ENCODE results near the gene EDEM3. TPM values are rescaled to one million over a fixed set of nuclear protein-coding genes. Genes with fewer than 3 reads are reported as not detected.

Gene EDEM3
- polyA plus RNA-seq, 3 donors, result 15.5 to 21.9 (median 18.0) TPM

- Histone ChIP-seq H2AFZ (ENCODE audit: insufficient read depth, low read depth, low read length, poor library complexity, severe bottlenecking) (peak overlapping the region; percentile 39), H3K9ac (ENCODE audit: insufficient read depth, low read length, poor library complexity, severe bottlenecking) (no peak overlapping the region), H3K27ac (ENCODE audit: low read depth in 1 of 2, low read length in 2 of 2) (peak overlapping the region in 1 of 2 donors; percentile 25), H3K9me3 (replicated peaks in 1 of 2; ENCODE audit: control insufficient read depth in 1 of 2, insufficient read depth in 1 of 2, low read length in 2 of 2) (no peaks in the 10 kb centered on the region), H4K20me1 (ENCODE audit: insufficient read depth, low read length) (no peaks in the 10 kb centered on the region), H3K4me3 (replicated peaks in 1 of 3; ENCODE audit: low read depth in 2 of 3, low read length in 3 of 3) (peak overlapping the region in 1 of 3 experiments; percentile 16), H3K4me2 (replicated peaks; ENCODE audit: extremely low read depth, low read length, poor library complexity, severe bottlenecking) (peak overlapping the region; percentile 44), H3K4me1 (ENCODE audit: control insufficient read depth in 1 of 2, insufficient read depth in 2 of 2, low read length in 2 of 2) (peaks cover 19 to 26% of the 10 kb centered on the region in 2 donors), H3K36me3 (replicated peaks in 1 of 2; ENCODE audit: control insufficient read depth in 1 of 2, insufficient read depth in 2 of 2, low read length in 2 of 2) (no peaks in the 10 kb centered on the region), H3K27me3 (ENCODE audit: control insufficient read depth in 2 of 2, insufficient read depth in 2 of 2, low read length in 2 of 2) (no peaks in the 10 kb centered on the region), H3K79me2 (ENCODE audit: insufficient read depth, low read length) (no peaks in the 10 kb centered on the region)
- intact Hi-C loops (cut with micrococcal nuclease), result no loop called here
- Mint-ChIP-seq H3K4me1 (peaks cover 28% of the 10 kb centered on the region), H3K4me3 (peak overlapping the region; percentile 7 to 58), H3K9me3 (peaks cover 0 to 3% (median 0%) of the 10 kb centered on the region in 7 donors), H3K27me3 (ENCODE audit: low read depth in 3 of 3) (peaks cover 0 to 4% (median 0%) of the 10 kb centered on the region in 3 donors), H3K27ac (peak overlapping the region in 6 of 7 donors; percentile 35 to 89 (median 55)), H3K36me3 (no peaks in the 10 kb centered on the region)
- no peak for TF ChIP-seq CTCF (IDR thresholded peaks at IDR 0.05)
- DNase-seq, result peak in 2 of 3 donors; percentile 22 to 32
- WGBS (ENCODE audit: insufficient coverage), result 61% methylated on average over 5 of the region's 7 CpGs
Observed at GRCh38 chr1:184649451-184649888, 105.2 kb downstream of the EDEM3 start.

- 96% methylated on average over 4 of the region's 6 CpGs for WGBS (ENCODE audit: insufficient coverage)
- no peak for DNase-seq
- H3K4me3 ChIP-seq (replicated peaks in 1 of 3; ENCODE audit: low read depth in 2 of 3, low read length in 3 of 3), result peak overlapping the region in 1 of 3 experiments; percentile 16
- Mint-ChIP-seq H3K4me3 (peak overlapping the region; percentile 7 to 58), H3K9me3 (peaks cover 0 to 3% (median 0%) of the 10 kb centered on the region in 7 donors), H3K4me1 (peaks cover 28% of the 10 kb centered on the region), H3K27ac (peak overlapping the region in 1 of 7 donors; percentile 89), H3K36me3 (no peaks in the 10 kb centered on the region), H3K27me3 (ENCODE audit: low read depth in 3 of 3) (peaks cover 0 to 4% (median 0%) of the 10 kb centered on the region in 3 donors)
- no peak for TF ChIP-seq CTCF (IDR thresholded peaks at IDR 0.05)
- H3K27ac ChIP-seq (ENCODE audit: low read depth in 1 of 2, low read length in 2 of 2), result peak overlapping the region in 1 of 2 donors; percentile 25
- peak overlapping the region; percentile 44 for H3K4me2 ChIP-seq (replicated peaks; ENCODE audit: extremely low read depth, low read length, poor library complexity, severe bottlenecking)
- H3K79me2 ChIP-seq (ENCODE audit: insufficient read depth, low read length), result no peaks in the 10 kb centered on the region
- H3K27me3 ChIP-seq (ENCODE audit: control insufficient read depth in 2 of 2, insufficient read depth in 2 of 2, low read length in 2 of 2), result no peaks in the 10 kb centered on the region
- H3K9me3 ChIP-seq (replicated peaks in 1 of 2; ENCODE audit: control insufficient read depth in 1 of 2, insufficient read depth in 1 of 2, low read length in 2 of 2), result no peaks in the 10 kb centered on the region
- no peaks in the 10 kb centered on the region for H3K36me3 ChIP-seq (replicated peaks in 1 of 2; ENCODE audit: control insufficient read depth in 1 of 2, insufficient read depth in 2 of 2, low read length in 2 of 2)
- intact Hi-C loops (cut with micrococcal nuclease), result no loop called here
- no peaks in the 10 kb centered on the region for H4K20me1 ChIP-seq (ENCODE audit: insufficient read depth, low read length)
- H3K4me1 ChIP-seq (ENCODE audit: control insufficient read depth in 1 of 2, insufficient read depth in 2 of 2, low read length in 2 of 2), result peaks cover 19 to 26% of the 10 kb centered on the region in 2 donors
- H3K9ac ChIP-seq (ENCODE audit: insufficient read depth, low read length, poor library complexity, severe bottlenecking), result no peak overlapping the region
- no peak overlapping the region for H2AFZ ChIP-seq (ENCODE audit: insufficient read depth, low read depth, low read length, poor library complexity, severe bottlenecking)
Observed at GRCh38 chr1:184648856-184649201, 105.8 kb downstream of the EDEM3 start.
